LHCN-M2 (cell line): ENCODE data around the gene GPD1. TPM values are rescaled to one million over a fixed set of nuclear protein-coding genes. Genes with fewer than 3 reads are reported as not detected.
"Not testable (repeated sequence)": the region's sequence is repeated elsewhere in the genome, so short reads cannot be mapped to it uniquely, and the experiment has no call there.

ENCODE experiments used
- DNase-seq: peaks from one replicate; pipeline ENCODE4 v3.0.0-alpha.2; 2012; ENCODE audit warnings: low read depth
- total RNA-seq: library from RNA; depleted of rRNA; stranded (reverse); fragments of >200 nt; gene quantifications from 2 replicates; pipeline ENCODE4 v1.2.3, GENCODE V29; 2014

GPD1 gene
- total RNA-seq, 1 experiment from 2014 or later: 0.17 TPM

DNA sequence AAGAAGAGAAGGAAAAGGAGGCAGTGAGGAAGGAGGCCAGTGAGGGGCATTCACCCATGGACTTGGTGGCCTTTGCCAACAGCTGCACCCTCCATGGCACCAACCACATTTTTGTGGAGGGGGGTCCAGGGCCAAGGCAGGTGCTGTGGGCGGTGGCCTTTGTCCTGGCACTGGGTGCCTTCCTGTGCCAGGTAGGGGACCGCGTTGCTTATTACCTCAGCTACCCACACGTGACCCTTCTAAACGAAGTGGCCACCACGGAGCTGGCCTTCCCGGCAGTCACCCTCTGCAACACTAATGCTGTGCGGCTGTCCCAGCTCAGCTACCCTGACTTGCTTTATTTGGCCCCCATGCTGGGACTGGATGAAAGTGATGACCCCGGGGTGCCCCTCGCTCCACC lies 30.1 kb upstream of the GPD1 start:
- no peak for DNase-seq

DNA sequence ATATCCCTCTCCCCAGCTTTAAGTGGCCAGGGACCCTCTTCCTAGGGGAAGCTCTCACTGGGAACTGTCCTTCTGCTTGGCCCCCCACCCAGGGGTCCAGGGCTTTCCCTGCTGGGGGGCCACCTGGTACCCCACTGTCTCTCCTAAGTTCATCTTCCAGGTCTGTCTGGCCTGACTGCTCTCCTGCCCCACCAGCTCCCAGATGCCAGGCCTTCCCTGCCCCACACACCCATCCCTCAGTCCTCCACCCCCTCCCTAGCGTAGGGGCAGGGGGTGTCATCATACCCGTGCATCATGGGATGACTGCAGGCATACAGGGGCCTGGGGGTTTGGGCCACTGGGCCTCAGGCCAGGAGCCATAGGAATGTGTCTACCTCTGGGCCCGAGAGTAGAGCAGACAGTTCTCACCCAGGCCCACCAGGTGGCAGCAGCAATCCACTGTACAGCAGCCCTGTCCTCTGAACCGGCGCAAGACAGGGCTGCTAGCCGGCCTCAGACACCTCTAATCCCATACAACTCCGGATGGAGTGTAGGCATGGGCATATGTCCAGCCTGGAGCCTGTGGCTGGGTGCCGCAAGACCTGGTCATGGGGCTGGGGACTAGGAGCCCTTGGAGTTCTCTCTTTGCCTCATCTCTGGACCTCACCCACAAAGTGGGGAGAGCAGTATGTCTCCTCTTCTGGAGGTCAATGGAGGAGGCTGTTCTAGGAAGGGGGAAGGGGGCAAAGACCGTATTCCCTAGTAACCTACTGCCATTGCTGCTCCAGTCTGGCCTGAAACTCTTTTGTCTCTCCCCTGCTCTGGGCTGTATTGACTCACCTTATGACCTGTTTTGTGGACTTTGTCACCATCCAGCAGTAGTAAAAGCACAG lies 28.6 kb upstream of the GPD1 start:
- DNase-seq: peak; percentile 77

DNA sequence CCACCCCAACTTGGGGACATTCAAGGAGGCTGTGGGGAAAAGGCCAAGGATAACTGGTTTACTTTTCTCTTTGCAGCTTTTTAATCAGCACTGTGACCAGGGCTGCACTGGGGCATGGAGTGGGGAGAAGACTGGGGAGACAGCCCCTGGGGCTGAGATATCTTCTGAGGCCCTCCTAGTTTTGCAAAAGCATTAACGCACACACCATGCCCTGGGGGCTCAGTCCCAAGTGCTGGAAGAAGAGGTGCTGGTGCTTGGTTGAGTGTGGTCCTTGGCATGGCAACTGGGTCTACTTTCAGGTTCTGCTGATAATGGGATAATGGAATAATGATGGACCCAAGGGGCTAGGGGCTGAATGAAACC lies 28.0 kb upstream of the GPD1 start:
- no peak for DNase-seq

DNA sequence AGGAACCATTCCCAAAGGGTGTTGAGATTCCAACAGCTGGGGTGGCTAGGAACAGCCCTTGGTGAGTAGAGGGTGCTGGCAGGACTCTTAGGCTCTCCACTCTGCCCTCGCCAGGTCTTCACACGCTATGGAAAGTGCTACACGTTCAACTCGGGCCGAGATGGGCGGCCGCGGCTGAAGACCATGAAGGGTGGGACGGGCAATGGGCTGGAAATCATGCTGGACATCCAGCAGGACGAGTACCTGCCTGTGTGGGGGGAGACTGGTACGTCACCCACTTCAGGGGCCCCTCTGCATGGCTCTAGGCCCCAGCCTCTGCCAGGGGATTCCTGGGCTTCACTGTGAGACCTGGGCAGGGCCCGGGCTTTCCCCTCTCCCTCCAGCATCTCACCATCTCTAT lies 26.7 kb upstream of the GPD1 start:
- no peak for DNase-seq

DNA sequence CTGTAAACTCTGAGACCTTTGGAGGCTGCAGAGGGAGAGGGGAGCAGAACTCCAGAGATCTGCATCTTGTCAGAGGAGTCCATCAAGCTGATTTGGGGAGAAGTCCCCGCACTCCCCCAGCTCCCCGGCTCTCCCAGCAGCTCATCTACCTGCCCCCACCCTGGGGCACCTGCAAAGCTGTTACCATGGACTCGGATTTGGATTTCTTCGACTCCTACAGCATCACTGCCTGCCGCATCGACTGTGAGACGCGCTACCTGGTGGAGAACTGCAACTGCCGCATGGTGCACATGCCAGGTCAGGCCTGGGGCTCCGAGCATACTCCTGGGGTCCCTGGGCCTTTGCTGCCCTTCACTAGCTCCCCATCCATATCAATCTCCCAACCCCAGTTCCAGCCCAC lies 25.5 kb upstream of the GPD1 start:
- DNase-seq: no peak

DNA sequence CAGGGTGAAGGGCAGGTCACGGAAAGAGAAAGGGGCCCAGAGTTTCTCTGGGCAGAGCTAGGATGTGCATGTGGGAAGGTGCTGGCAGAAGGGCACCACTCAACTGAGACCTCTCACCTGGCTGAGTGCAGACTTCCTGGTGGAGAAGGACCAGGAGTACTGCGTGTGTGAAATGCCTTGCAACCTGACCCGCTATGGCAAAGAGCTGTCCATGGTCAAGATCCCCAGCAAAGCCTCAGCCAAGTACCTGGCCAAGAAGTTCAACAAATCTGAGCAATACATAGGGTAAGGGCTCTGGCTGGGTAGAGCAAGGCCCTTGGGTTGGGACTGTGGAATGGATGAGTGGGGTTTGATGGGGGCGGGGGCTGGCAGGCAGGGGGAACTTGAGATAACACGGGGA lies 24.0 kb upstream of the GPD1 start:
- no peak for DNase-seq

DNA sequence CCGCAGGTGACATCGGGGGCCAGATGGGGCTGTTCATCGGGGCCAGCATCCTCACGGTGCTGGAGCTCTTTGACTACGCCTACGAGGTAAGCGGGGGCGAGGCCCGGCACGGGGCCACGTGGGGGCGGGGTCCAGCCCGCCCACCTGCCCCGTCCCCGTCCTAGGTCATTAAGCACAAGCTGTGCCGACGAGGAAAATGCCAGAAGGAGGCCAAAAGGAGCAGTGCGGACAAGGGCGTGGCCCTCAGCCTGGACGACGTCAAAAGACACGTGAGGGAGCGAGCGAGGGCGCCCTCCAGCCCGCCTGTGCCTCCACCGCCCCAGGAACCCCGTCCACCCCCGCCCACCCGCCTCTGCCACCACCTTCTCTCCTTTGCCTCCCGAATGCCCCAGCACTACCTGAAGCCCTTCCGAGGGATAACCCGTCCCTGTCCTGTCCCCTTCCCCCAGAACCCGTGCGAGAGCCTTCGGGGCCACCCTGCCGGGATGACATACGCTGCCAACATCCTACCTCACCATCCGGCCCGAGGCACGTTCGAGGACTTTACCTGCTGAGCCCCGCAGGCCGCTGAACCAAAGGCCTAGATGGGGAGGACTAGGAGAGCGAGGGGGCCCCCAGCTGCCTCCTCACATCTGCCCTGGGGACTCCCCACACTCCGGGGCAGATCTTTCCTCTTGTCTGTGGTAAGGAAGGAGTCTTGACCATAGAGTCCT lies 22.6 kb upstream of the GPD1 start:
- no peak for DNase-seq

DNA sequence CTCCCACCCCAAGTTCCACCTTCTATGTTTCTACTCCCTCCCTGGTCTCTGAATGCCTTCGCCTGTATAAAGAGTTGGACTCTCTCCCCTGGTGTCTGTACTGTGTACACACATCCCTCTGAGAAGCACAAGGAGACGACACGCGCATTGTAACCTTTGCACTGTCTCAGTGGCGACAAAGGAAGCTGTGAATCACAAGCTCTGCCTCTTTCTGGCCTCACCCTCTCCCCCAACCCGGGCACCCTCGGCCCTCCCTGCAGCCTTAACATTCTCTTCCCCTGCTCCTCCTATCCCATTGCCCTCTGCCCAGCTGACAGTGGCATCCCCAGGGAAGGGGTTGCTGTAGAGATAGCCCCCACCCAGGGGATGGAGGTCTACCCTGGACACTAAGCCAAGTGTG lies 21.2 kb upstream of the GPD1 start:
- no peak for DNase-seq

DNA sequence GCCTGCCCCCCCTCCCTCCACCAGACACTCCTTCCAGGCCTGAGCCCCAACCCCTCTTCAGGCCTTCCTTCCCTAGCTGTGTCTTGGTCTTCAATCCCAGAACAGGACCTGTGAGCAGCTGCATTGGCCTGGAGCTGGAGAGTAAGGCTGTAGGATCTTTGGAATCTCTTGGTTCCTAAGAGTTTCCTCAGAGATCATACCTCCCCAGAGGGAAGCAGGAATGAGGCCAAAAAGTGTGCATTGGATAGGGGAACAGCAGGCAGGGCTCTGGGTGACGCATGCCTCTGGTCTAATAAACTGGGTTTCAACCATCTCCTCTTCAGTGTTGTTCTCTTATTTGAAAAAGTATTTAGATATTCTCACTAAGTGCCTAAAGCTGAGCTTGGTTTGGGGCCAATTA lies 20.5 kb upstream of the GPD1 start:
- no peak for DNase-seq

DNA sequence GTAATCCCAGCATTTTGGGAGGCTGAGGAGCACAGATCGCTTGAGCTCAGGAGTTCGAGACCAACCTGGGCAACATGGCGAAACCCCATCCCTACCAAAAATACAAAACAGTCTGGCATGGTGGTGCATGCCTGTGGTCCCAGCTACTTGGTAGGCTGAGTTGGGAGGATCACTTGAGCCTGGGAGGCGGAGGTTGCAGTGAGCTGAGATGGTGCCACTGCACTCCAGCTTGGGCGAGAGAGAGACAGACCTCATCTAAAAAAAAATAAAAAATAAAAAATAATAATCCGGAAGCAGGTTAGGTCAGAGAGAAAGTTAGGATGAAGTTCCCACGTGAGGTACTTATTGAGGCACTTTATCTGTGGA lies 19.4 kb upstream of the GPD1 start:
- DNase-seq: not testable (repeated sequence)

DNA sequence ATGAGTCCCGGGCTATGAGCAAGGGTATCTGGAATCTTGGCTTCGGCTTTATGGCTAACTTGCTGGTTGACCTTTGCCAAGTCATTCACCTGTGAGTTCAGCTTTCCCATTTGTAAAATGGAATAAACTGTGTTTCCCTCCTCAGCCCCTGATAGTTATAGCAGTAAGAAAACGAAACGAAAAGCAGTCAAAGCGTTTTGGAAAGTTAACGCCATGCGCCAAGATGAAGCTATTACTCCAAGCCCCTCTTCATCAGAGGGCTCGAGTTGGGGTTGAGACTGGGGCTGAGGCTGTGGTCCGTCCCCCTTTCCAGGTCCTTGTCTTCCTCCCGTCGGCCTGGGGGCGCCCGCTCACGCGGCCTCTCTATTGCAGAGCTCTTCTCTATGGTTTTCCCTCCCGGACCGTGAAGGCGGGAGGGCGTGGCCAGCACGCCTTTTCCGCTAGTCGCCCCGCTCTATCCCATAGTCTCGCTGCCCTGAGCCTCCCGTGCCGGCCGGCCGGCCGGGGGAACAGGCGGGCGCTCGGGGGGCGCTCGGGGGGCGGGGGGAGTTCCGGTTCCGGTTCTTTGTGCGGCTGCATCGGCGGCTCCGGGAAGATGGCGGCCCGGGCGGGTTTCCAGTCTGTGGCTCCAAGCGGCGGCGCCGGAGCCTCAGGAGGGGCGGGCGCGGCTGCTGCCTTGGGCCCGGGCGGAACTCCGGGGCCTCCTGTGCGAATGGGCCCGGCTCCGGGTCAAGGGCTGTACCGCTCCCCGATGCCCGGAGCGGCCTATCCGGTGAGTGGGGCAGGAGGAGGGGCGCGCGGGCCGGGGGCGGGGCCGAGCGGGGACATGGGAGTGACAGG lies 18.8 kb upstream of the GPD1 start, which contains the start of gene SMARCD1:
SMARCD1 (plus strand) TSS at position 568 of the 840 bp plus-strand sequence; CDS start at position 596, 28 bp downstream.
- DNase-seq: peak; percentile 91

DNA sequence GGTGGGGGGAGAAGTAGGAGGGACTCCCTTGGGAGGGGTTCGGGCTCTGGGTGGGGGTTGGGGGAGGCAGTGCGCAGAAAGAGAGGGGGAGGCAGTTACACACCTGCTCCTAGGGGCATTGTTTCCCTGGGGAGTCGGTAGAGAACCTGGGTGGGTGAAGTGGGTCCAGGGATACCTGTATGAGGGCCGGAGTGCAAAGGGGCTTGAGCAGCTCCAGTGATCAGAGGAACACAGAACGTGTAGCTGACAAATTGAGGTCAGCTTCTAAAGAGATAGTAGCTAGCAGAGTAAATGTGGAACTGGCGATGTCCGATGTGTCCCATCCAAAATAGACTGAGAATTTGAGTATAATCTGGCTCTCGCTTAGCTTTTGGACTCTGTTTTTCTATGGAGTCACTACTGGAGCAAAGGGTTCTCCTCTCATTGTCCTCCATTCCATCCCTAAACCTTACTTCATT lies 18.2 kb upstream of the GPD1 start:
- no peak for DNase-seq

DNA sequence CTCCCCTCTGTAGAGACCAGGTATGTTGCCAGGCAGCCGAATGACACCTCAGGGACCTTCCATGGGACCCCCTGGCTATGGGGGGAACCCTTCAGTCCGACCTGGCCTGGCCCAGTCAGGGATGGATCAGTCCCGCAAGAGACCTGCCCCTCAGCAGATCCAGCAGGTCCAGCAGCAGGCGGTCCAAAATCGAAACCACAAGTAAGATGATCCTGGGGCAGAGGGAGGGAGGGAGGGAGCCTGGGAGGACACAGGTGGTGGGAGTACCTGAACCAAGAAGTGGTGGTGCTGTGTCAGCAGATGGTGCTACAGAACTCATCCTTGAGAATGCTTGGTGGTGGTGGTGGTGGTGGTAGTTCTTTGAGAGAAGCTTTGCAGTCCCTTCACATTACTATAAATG lies 17.7 kb upstream of the GPD1 start:
- DNase-seq: no peak

DNA sequence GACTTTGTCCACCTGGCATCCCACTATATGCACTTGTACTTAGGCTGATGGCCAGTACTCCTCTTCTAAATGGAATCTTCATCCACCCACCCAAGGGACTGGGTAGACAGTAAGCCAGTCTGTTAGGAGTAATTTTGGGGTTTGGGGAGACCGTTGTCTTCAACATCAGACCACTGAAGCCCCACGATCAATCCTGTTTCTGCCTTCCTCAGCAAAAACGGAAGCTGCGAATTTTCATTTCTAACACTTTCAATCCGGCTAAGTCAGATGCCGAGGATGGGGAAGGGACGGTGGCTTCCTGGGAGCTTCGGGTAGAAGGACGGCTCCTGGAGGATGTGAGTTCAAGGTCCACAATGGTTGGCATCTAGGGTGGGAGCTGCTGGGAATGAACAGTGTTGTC lies 16.7 kb upstream of the GPD1 start:
- no peak for DNase-seq

DNA sequence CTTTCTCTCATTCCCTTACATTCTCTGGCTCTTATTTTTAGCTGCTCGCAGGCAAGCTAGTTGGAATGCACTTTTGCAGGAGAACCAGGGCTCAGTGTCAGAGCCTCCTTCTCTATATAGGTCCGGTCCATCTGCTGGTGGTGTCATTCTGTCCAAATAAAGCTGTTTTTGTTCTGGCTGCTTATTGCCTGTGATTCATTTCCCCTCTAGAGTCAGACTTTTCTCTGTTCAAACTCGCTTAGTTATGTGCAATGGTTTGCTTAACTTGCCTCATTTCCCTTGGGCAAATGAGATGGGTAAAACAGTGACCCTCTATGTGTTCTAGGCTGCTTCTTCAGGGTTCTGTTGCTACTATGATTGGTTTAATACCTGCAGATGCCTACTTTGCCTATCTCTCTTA lies 15.8 kb upstream of the GPD1 start:
- peak; percentile 74 for DNase-seq

DNA sequence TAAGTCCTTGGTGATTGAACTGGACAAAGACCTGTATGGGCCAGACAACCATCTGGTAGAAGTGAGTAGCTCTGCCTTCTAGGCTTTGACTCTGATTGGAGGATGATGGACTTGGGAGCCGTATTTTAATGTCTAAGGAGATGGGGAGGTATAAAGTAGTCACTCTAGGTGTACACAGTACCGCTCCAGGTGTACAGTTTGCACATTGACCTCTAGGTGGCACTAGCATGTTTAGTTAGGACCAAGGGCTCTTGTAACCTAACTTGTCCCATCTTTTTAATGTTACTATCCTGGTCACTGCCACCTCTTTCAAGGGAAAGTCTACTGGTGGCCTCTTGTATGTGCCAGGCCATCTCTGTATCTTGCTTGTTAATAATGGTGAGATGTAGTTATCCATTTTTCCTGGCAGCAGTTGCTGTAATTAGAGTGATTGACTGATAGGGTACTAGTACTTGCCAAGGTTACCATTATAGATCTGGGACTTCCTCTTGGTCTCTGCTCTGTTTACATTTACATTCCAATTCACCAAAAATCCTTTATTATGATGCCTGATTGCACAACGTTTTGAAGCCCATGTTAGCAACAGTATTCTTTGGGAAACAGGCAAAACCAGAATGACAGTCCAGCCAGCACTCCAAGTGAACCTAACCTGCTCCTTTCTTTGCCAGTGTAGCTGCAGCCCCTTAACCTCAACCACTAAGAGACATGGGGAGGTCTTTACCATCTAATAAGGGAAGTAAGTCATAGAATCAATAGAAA lies 15.1 kb upstream of the GPD1 start:
- DNase-seq: peak; percentile 40

DNA sequence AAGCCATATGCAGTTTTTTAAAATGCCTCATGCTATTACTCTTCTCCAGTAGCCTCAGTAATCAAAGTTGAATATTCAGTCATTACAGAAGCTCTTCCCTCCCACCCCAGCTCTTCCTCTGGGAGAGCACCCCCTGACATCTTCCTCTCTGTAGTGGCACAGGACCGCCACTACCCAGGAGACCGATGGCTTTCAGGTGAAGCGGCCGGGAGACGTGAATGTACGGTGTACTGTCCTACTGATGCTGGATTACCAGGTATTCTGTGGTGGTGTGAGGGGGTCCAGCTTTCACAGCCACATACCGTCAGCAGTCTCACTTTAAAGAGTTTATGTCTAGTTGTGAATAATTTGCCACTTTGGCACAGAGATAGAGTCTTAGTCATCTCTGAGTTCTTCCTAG lies 14.1 kb upstream of the GPD1 start:
- no peak for DNase-seq

DNA sequence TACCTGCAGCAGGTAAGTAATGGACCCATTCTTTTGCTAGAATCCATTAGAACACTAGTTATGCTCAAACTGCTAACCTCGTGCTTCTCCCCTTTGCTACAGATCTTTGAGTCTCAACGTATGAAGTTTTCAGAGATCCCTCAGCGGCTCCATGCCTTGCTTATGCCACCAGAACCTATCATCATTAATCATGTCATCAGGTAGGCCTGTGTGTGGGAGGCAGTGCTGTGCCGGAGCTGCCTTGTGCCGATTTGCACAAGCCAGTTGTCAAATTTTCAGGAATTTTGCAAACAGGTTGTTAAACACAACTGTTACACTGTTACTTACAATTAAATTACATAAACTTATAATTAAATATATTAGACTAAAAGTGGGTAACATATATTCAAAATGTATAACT lies 13.4 kb upstream of the GPD1 start:
- DNase-seq: no peak

DNA sequence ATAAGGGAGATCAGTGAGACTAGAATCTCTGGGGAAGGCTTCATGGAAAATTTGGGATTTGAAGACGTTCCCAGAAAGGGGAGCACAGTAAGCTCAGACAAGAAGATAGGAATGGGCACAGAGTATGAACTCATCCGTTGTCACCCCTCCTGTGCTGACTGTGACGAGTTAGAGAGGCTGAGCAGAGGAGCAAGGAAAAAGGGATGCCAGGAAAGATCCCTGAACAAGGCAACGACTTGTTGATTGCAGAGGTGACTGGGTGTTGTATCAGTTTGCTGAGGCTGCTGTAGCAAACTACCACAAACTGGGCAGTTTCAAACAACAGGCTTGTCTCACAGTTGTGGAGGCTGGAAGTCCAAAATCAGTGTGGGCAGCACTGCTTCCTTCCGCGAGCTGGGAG lies 5.9 kb upstream of the GPD1 start:
- no peak for DNase-seq

DNA sequence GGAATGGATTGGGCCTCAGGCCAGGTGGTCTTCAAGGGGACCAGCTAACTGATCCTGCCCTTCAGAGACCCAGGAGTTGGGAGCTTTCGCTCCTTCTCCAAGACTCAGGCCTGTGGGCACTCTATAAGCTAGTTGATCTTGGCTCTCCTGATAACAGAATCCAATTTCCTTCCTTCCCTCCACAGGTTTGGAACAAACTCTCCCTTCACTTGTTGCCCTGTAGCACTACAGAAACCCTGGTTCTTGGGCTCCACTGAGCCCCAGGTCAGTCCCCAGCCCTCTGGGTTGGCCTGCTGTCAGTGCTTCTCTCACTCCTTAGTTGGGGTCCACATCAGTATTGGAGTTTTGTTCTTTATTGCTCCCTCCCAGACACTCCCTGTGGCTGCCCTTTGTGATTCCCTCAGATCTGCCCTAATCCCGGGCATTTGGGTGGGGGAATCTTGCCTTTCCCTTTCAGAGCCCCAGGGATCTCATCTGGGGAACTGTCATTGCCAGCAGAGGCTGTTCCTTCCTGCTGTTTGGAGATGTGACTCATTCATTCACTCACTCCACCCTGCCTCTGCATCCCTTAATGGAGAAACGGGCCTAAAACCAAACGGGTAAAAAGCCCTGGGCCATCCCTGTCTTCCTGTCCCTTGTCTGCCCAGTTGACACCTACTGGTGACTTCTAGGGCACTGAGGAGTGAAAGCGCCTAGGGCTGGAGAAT lies 4.4 kb upstream of the GPD1 start:
- DNase-seq: no peak

DNA sequence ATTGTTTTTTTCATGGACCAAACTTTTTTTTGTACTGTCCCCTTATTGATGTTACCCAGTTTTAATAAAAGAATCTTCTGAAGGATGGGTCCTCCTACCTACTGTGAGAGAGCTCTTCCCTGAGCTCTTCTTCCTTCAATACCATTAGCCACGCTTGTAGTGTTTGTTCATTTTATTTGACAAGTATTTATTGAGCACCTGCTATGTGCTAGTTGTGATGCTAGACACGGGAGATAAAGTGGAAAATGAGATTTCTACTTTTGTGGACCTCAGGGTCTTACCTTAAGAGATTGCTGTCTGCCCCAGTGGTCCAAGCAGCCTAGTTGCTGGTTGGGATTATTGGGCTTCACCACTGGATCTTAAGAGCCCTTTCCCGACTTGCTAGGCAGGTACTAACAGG lies 3.2 kb upstream of the GPD1 start:
- no peak for DNase-seq
